Esophagus (tissue), 2 donors: Measurements from ENCODE around the gene ELMO3. TPM values are rescaled to one million over a fixed set of nuclear protein-coding genes. Genes with fewer than 3 reads are reported as not detected.

Source experiments
- H3K27ac ChIP-seq, 2 donors: one replicate each; pipeline ENCODE4 v1.5.1; 2013; ENCODE audit warnings: low read depth in 2 of 2, mild to moderate bottlenecking in 2 of 2, inconsistent platforms in 1 of 2, low read length in 1 of 2, moderate library complexity in 1 of 2
- H3K27me3 ChIP-seq, 2 donors: one replicate each; pipeline ENCODE4 v1.6.1; 2013; ENCODE audit warnings: low read length in 2 of 2, control low read depth in 1 of 2, mild to moderate bottlenecking in 1 of 2; ENCODE audit not compliant: insufficient read depth in 2 of 2, control insufficient read depth in 1 of 2
- H3K36me3 ChIP-seq, 2 donors: one replicate each; pipeline ENCODE4 v1.6.1; 2013; ENCODE audit warnings: low read length in 1 of 2; ENCODE audit not compliant: control insufficient read depth in 2 of 2, insufficient read depth in 2 of 2
- H3K4me1 ChIP-seq, 2 donors: one replicate each; pipeline ENCODE4 v1.6.1; 2013; ENCODE audit warnings: low read length in 1 of 2; ENCODE audit not compliant: control insufficient read depth in 2 of 2, insufficient read depth in 2 of 2
- H3K4me3 ChIP-seq, 2 donors: one replicate each; pipeline ENCODE4 v1.5.1; 2013; ENCODE audit warnings: low read length in 2 of 2, mild to moderate bottlenecking in 2 of 2, low read depth in 1 of 2, moderate library complexity in 1 of 2
- H3K9me3 ChIP-seq, 2 donors: one replicate each; pipeline ENCODE4 v1.6.1; 2013; ENCODE audit warnings: mild to moderate bottlenecking in 2 of 2, low read depth in 1 of 2, low read length in 1 of 2, moderate library complexity in 1 of 2; ENCODE audit not compliant: control insufficient read depth in 2 of 2, insufficient read depth in 1 of 2
- WGBS, 2 donors: extraction: QIAGEN DNeasy Blood & Tissue Kit; methylation state at CpG; one replicate each; pipeline ENCODE4 v1.1.7; 2013; 5-methylcytosine and 5-hydroxymethylcytosine counted together
- polyA plus RNA-seq, 2 donors: library from polyadenylated mRNA; stranded (reverse); fragments of 200-250 nt; gene quantifications; one replicate each; pipeline ENCODE4 v1.2.3, GENCODE V29; 2013
- donor health status: healthy with polysubstance abuse.
- donor health status: Bipolar disorder and iron deficiency.

Gene ELMO3
- polyA plus RNA-seq, 2 donors, result 21.5 to 23.7 TPM

DNA sequence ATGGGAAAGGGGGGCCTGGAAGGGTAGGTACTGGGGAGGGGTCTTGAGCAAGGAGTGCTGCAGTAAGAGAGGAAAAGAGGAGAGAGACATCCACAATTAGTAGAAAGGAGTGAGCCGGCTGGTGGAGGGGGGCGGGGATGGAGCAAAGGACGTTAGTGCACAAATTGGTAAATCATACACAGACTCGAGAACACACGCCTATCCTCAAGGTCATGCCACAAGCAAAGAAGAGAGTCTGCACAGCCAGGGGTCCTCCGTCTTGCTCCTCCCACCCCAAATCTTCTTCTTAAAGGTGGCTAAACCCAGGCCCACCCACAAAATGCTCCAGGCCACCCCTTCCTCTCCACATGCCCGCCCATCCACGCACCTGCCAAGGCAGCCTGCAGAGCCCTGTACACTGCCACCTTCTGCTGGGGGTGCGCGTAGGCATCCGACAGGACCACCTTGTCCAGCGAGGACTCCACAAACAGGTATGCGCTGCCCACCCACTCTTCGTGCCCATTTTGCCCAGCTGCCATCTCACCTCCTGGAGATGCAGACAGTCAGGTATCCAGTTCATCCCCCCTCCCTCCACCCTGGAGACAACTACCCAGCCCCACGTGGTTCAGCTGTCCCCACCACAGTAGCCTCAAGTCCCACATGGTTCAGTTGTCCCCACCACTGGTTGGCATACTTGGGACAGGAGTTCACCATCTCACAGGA lies 42.6 kb upstream of the ELMO3 start:
- 67 to 68% methylated on average over 13 to 15 of the region's 15 CpGs for WGBS, 2 donors
- Histone ChIP-seq H3K36me3 (no peaks in the 10 kb centered on the region), H3K27me3 (no peaks in the 10 kb centered on the region), H3K9me3 (no peaks in the 10 kb centered on the region), H3K27ac (no peak overlapping the region), H3K4me1 (peaks cover 0 to 20% of the 10 kb centered on the region in 2 donors), H3K4me3 (no peak overlapping the region)

DNA sequence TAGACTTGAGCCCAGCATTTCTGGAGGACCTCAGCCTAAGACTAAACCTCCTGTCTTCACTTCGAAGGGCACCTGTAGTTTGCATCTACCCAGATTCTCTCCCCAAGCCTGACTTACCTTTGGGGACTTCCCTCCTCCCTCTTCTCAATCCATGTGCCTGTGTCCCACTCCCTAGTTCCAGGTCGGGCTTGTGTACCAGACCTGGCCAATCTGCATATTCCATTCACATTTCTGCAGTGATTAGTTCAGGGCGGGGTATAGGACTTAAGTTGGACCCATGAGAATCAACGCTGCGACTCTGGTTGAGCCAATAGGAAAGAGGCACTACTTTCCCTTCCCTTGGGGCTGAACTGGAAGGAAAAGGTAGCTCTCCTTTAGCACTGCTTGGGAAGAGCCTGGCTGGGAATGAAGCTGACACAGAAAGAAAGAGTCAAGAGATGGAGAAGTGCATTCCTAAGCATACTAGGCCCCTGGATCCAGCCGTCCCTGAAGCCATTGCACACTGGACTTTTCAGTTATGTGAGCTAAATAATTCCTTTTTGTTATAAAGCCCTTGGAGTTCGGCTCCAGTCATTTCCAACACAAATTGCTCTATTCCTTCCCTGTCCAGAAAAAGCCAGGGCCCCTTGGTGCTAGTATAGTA lies 41.7 kb upstream of the ELMO3 start:
- 65 to 67% methylated on average over 7 of the region's 7 CpGs for WGBS, 2 donors
- H3K4me1 ChIP-seq, result peaks cover 0 to 24% of the 10 kb centered on the region in 2 donors

DNA sequence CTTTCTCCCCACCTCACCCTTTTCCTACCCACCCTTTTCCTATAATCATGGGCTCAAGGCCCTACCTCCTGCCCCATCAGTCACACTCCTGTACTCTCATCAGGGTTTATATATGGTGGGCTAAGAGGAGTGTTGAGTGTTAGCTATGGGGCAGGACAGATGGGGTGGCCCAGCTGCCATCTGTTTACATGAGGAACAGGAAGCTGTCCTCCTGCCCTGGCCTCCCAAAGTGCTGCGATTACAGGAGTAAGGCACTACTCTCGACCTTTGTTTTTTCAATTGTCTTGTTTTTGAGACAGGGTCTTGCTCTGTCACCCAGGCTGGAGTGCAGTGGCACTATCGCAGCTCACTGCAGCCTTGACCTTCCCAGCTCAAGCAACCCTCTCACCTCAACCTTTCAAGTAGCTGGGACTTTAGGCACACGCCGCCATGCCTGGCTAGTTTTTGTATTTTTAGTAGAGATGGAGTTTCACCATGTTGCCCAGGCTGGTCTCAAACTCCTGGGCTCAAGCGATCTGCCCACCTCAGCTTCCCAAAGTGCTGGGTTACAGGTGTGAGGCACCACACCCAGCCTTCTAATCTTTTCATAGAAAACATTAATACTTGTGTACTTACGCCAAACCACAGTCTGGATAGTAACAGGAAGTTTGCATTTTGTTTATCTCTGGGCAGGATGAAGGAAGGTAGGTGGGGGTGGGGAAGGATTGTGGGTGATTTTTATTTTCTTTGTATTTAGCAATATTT lies 40.9 kb upstream of the ELMO3 start:
- peaks cover 0 to 31% of the 10 kb centered on the region in 2 donors for H3K4me1 ChIP-seq
- no peaks in the 10 kb centered on the region for H3K36me3 ChIP-seq
- 68 to 71% methylated on average over 7 of the region's 7 CpGs for WGBS, 2 donors
- H3K9me3 ChIP-seq, result no peaks in the 10 kb centered on the region
- no peaks in the 10 kb centered on the region for H3K27me3 ChIP-seq
- H3K4me3 ChIP-seq, result no peak overlapping the region
- peak overlapping the region in 1 of 2 donors; percentile 24 for H3K27ac ChIP-seq

More for the DNA sequence above, 41.7 kb upstream of the ELMO3 start:
- no peaks in the 10 kb centered on the region for H3K9me3 ChIP-seq
- H3K27me3 ChIP-seq, result no peaks in the 10 kb centered on the region
- H3K27ac ChIP-seq, result no peak overlapping the region
- no peak overlapping the region for H3K4me3 ChIP-seq
- H3K36me3 ChIP-seq, result no peaks in the 10 kb centered on the region

DNA sequence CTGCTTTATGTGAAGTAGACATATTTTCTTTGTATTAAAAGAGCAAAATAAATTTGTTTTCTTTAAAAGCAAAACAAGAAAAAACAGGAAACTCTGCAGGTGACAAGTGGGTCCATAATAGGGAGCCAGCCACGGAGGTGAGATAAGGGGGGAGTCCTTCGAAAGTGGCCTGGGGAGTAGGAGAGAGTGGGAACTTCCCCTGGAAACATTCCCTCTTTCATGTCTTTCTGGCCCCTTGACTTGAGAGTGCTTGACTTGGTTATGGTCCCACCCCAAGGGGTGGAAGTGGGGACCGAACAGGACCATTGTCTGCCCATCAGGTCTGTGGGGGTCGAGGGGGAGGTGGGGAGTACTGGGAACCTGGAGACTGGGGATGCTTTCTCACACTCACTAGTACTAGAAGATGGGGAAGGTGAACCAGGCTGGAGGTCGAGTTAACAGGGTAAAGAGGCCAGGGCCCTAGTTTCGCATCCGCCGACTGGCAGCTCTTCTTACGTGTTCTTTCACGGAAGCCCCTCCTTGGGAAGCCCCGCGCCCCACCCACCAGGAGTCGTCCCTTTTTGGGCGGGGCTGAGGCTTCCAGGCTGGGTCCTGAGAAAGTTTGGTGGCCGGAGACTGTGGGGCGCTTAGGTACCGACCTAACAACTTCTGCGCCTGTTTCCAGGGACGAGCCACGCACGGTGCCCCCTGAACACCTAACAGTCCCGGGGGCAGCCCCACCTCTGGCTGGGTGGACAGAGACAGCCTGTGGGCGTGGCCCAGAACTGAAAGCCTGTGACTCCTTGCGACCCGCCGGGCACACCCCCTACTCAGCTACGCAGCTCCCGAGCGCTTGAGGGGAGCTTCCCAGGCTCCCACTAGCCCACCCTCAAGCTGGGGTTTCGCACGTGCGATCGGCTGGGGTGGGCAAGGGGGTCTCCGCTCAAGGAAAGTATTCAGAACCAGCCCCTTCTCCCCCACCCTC lies 40.0 kb upstream of the ELMO3 start:
- H3K4me1 ChIP-seq, result peaks cover 3 to 39% of the 10 kb centered on the region in 2 donors
- H3K27me3 ChIP-seq, result no peaks in the 10 kb centered on the region
- H3K27ac ChIP-seq, result peak overlapping the region; percentile 83 to 88
- no peaks in the 10 kb centered on the region for H3K36me3 ChIP-seq
- peak overlapping the region; percentile 83 to 90 for H3K4me3 ChIP-seq
- no peaks in the 10 kb centered on the region for H3K9me3 ChIP-seq
- 2 to 4% methylated on average over 34 of the region's 34 CpGs for WGBS, 2 donors

DNA sequence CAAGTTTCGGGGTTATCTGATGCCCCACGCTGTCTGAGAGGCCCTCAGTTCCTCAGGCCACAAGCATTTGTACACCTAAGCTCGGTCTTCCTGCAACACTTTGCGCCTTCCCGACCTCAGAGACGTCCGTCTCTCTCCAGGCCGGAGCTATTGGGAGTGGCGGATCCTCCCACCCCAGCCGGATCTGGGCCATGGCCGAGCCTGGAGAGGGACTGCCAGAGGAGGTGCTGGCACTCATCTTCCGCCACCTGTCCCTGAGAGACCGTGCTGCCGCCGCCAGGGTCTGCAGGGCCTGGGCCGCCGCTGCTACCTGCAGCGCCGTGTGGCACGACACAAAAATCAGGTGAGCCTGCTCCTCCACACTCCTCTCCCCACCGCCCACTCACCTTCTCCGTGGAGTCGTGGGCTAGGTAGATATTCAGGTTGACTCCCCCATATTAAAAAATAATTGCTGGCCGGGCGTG lies 37.3 kb upstream of the ELMO3 start:
- H3K27ac ChIP-seq, result no peak overlapping the region
- H3K27me3 ChIP-seq, result no peaks in the 10 kb centered on the region
- H3K9me3 ChIP-seq, result no peaks in the 10 kb centered on the region
- H3K36me3 ChIP-seq, result no peaks in the 10 kb centered on the region
- 45 to 62% methylated on average over 23 to 25 of the region's 25 CpGs for WGBS, 2 donors
- peaks cover 12 to 37% of the 10 kb centered on the region in 2 donors for H3K4me1 ChIP-seq
- peak overlapping the region in 1 of 2 donors; percentile 90 for H3K4me3 ChIP-seq

DNA sequence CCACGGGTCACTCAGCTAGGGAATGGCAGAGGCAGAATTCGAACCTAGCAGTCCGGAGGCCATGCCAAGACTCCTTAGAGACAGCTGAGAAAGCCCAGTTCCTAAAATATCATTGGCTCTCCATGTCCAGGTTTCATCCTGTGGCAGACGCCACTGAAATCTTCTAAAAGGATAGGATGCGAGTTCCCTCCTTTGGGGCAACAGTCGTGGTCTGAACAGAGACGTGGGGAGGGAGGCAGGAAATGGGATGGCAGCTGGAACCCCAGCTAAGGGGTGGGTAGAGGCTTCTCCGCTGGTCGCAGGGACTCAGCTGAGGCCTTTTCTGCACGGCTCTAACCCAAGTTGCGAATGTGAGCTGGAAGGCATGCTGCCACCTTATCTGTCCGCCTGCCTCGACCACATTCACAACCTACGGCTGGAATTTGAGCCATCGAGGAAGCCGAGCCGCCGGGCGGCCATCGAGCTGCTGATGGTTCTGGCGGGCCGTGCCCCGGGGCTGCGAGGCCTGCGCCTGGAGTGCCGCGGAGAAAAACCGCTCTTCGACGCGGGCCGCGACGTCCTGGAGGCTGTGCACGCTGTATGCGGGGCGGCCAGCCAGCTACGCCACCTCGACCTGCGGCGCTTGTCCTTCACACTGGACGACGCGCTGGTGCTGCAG lies 36.3 kb upstream of the ELMO3 start:
- Histone ChIP-seq H3K27ac (peak overlapping the region; percentile 26 to 79), H3K4me1 (peaks cover 12 to 37% of the 10 kb centered on the region in 2 donors), H3K4me3 (peak overlapping the region; percentile 33 to 42), H3K27me3 (no peaks in the 10 kb centered on the region), H3K9me3 (no peaks in the 10 kb centered on the region), H3K36me3 (no peaks in the 10 kb centered on the region)
- WGBS, 2 donors, result 31 to 32% methylated on average over 44 of the region's 44 CpGs

DNA sequence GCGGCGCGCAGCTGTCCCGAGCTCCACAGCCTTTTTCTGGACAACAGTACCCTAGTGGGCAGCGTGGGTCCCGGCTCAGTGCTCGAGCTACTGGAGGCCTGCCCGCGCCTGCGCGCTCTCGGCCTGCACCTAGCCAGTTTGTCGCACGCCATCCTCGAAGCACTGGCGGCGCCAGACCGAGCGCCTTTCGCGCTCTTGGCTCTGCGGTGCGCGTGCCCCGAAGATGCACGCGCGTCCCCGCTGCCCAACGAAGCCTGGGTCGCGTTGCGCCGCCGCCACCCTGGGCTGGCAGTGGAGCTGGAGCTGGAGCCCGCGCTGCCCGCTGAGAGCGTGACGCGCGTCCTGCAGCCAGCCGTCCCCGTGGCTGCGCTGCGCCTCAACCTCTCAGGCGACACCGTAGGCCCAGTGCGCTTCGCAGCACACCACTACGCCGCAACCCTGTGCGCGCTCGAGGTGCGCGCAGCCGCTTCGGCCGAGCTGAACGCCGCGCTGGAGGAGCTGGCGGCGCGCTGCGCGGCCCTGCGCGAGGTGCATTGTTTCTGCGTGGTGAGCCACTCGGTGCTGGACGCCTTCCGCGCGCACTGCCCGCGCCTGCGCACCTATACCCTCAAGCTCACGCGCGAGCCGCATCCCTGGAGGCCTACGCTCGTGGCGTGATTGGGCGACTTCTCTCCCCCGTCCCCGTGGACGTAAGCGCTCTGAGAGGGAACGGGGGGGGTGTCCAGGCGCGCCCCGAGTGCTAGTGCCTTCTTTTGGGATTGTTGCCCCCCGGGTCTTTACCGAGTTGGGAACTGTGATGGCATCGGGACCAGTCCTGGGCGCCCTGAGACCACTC lies 35.5 kb upstream of the ELMO3 start:
- no peaks in the 10 kb centered on the region for H3K27me3 ChIP-seq
- peaks cover 12 to 33% of the 10 kb centered on the region in 2 donors for H3K4me1 ChIP-seq
- peak overlapping the region; percentile 33 to 42 for H3K4me3 ChIP-seq
- 2 to 19% methylated on average over 89 to 99 of the region's 99 CpGs for WGBS, 2 donors
- peak overlapping the region; percentile 26 to 79 for H3K27ac ChIP-seq
- H3K36me3 ChIP-seq, result no peaks in the 10 kb centered on the region
- H3K9me3 ChIP-seq, result no peaks in the 10 kb centered on the region

DNA sequence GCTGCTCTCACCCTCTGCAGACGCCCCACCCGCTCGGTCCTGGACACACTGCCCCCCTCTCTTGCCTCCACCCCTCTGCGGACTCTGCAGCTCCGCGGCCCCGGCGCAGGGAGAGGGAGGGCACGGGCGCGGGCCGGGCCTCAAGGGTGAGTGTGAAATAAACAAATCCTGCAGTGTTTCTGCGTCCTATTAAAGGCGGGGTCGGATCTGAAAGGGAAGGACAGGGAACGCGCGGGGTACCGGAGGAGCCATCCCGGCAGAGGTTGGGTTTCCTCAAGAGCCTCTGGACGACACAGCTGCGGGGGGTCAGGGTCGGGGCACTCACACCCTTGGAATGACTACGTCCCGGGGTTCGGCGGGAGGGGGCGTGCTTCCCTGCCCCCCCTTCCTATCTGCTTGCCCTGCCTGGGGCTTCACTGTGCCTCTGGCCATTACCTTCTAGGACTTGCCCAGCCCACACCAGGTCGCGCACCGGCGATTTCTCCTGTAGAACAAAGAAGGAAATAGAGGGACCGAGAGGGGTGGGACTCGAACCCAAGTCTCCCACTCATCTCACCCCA lies 34.9 kb upstream of the ELMO3 start:
- Histone ChIP-seq H3K27me3 (no peaks in the 10 kb centered on the region), H3K27ac (peak overlapping the region; percentile 65 to 79), H3K4me3 (peak overlapping the region; percentile 33 to 42), H3K9me3 (no peaks in the 10 kb centered on the region), H3K4me1 (peaks cover 12 to 30% of the 10 kb centered on the region in 2 donors), H3K36me3 (peaks cover 0 to 3% of the 10 kb centered on the region in 2 donors)
- 2 to 3% methylated on average over 27 to 34 of the region's 34 CpGs for WGBS, 2 donors
